GM12891 (cell line): ENCODE results near the gene THAP7.

Experiments
- POLR2A ChIP-seq: IDR thresholded peaks from 2 replicates; pipeline ENCODE4 v1.6.1; 2011; ENCODE audit warnings: low read depth, low read length, control low read depth
- POLR2AphosphoS5 ChIP-seq: IDR thresholded peaks from 2 replicates; pipeline ENCODE4 v1.6.1; 2011; ENCODE audit warnings: low read depth, low read length, control low read depth
- SPI1 ChIP-seq: IDR thresholded peaks from 2 replicates; pipeline ENCODE4 v1.6.1; 2011; ENCODE audit warnings: low read depth, low read length, control low read depth
- TAF1 ChIP-seq: IDR thresholded peaks from 2 replicates; pipeline ENCODE4 v1.6.1; 2011; ENCODE audit warnings: low read depth, low read length, control low read depth

DNA sequence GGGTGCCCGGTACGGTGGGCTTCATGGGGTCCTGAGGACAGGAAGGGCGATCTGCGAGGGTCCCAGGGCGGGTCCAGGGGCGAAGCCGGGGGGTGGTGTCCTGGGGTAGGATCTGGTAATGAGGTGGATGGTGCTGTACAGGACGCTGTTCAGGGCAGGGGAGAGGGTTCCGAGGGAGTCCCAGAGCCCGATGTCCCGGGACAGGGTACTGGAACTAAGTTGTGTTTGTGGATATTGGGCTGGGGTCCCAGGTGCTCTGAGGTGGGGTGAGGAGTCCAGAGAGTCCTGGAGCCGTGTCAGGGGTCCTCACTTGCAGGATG is 19.4 kb downstream of the THAP7 start:
- TF ChIP-seq POLR2A = no peak
- no peak for TF ChIP-seq TAF1
- no peak for TF ChIP-seq POLR2AphosphoS5
- TF ChIP-seq SPI1 = no peak
